IMR-90 (cell line): ENCODE results near the gene TUBA8. TPM values are rescaled to one million over a fixed set of nuclear protein-coding genes. Genes with fewer than 3 reads are reported as not detected.
"Not testable (repeated sequence)": the region's sequence is repeated elsewhere in the genome, so short reads cannot be mapped to it uniquely, and the experiment has no call there.

ENCODE experiments used
- ATAC-seq: fragments of 200-7000 bp; cut with Tn5 transposase; 2 replicates; pipeline ENCODE4 v1.9.1; 2020; ENCODE audit warnings: low read depth, mild to moderate bottlenecking, moderate library complexity
- BruUV-seq: library from RNA; stranded (reverse); fragments of 400-500 nt; replicated peaks from 2 replicates; lab custom pipeline; 2021; lab: Mats Ljungman, UMichigan
- CTCF ChIA-PET: fragments of 300-600 bp; formaldehyde crosslinking; extraction: SDS; loops from one replicate; lab custom pipeline; 2021; ENCODE audit warnings: antibody characterized with exemption; lab: Yijun Ruan, JAX
- POLR2A ChIA-PET: fragments of 300-600 bp; sonication (Branson Sonifier 250); formaldehyde crosslinking; loops from one replicate; lab custom pipeline; 2022; ENCODE audit warnings: antibody characterized with exemption; ENCODE audit not compliant: unreplicated experiment; lab: Charles Lee
- DNase-seq: peaks from one replicate; pipeline ENCODE4 v3.0.0; 2013
- H2AFZ ChIP-seq: replicated peaks from 2 replicates; pipeline ENCODE3; 2013; ENCODE audit warnings: low read length, mild to moderate bottlenecking; ENCODE audit not compliant: poor library complexity
- H2AK5ac ChIP-seq: 2 replicates; pipeline ENCODE4 v1.6.1; 2013; ENCODE audit warnings: low read depth, low read length, inconsistent platforms
- H2AK9ac ChIP-seq: replicated peaks from 2 replicates; pipeline ENCODE3; 2013; ENCODE audit warnings: mild to moderate bottlenecking, low read depth, low read length, moderate library complexity; ENCODE audit not compliant: poor library complexity
- H2BK120ac ChIP-seq: 2 replicates; pipeline ENCODE4 v1.6.1; 2013; ENCODE audit warnings: low read depth, low read length, inconsistent platforms
- H2BK15ac ChIP-seq: 3 replicates; pipeline ENCODE4 v1.6.1; 2013; ENCODE audit warnings: low read depth, low read length, inconsistent platforms
- H2BK20ac ChIP-seq: 2 replicates; pipeline ENCODE4 v1.6.1; 2013; ENCODE audit warnings: low read depth, mild to moderate bottlenecking, inconsistent platforms, low read length, moderate library complexity
- H2BK5ac ChIP-seq: 2 replicates; pipeline ENCODE4 v1.6.1; 2013; ENCODE audit warnings: mild to moderate bottlenecking, low read depth, low read length, inconsistent platforms; ENCODE audit not compliant: poor library complexity, severe bottlenecking
- H3K14ac ChIP-seq: replicated peaks from 2 replicates; pipeline ENCODE4 v1.6.1; 2013; ENCODE audit warnings: low read depth, low read length, inconsistent platforms
- H3K18ac ChIP-seq: 2 replicates; pipeline ENCODE4 v1.6.1; 2013; ENCODE audit warnings: low read depth, low read length, control low read depth
- H3K23ac ChIP-seq: 2 replicates; pipeline ENCODE4 v1.6.1; 2013; ENCODE audit warnings: low read depth, low read length, inconsistent platforms
- H3K27ac ChIP-seq: 2 replicates; pipeline ENCODE4 v1.5.1; 2013; ENCODE audit warnings: mild to moderate bottlenecking, control low read depth, low read length; ENCODE audit not compliant: insufficient read depth
- H3K27me3 ChIP-seq: 2 replicates; pipeline ENCODE4 v1.6.1; 2013; ENCODE audit warnings: low read length; ENCODE audit not compliant: control insufficient read depth, insufficient read depth
- H3K36me3 ChIP-seq: 2 replicates; pipeline ENCODE4 v1.6.1; 2013; ENCODE audit warnings: low read length, mixed read lengths; ENCODE audit not compliant: control insufficient read depth, insufficient read depth
- H3K4ac ChIP-seq: 2 replicates; pipeline ENCODE4 v1.6.1; 2013; ENCODE audit warnings: low read depth, low read length, inconsistent platforms
- H3K4me1 ChIP-seq: 2 replicates; pipeline ENCODE4 v1.6.1; 2013; ENCODE audit warnings: low read length, mixed read lengths; ENCODE audit not compliant: control insufficient read depth, insufficient read depth
- H3K4me2 ChIP-seq: 2 replicates; pipeline ENCODE4 v1.6.1; 2013; ENCODE audit warnings: low read depth, mild to moderate bottlenecking, control low read depth, low read length, moderate library complexity
- H3K4me3 ChIP-seq: 2 replicates; pipeline ENCODE4 v1.5.1; 2013; ENCODE audit warnings: low read depth, mild to moderate bottlenecking, control low read depth, low read length, moderate library complexity; ENCODE audit not compliant: insufficient read depth
- H3K56ac ChIP-seq: 2 replicates; pipeline ENCODE4 v1.6.1; 2013; ENCODE audit warnings: low read length, inconsistent platforms; ENCODE audit not compliant: insufficient read depth; ENCODE audit errors: extremely low read depth
- H3K79me1 ChIP-seq, 2 experiments: 2 replicates each; pipeline ENCODE4 v1.6.1; 2013; ENCODE audit warnings: low read length in 2 of 2, inconsistent platforms in 1 of 2, low read depth in 1 of 2
- H3K9ac ChIP-seq: 2 replicates; pipeline ENCODE4 v1.6.1; 2013; ENCODE audit warnings: low read depth, low read length, control low read depth
- H3K9me1 ChIP-seq: 2 replicates; pipeline ENCODE4 v1.6.1; 2013; ENCODE audit warnings: low read length, inconsistent platforms; ENCODE audit not compliant: insufficient read depth
- H3K9me3 ChIP-seq: 2 replicates; pipeline ENCODE4 v1.6.1; 2013; ENCODE audit warnings: low read length; ENCODE audit not compliant: control insufficient read depth, insufficient read depth
- H4K20me1 ChIP-seq: 2 replicates; pipeline ENCODE4 v1.6.1; 2013; ENCODE audit warnings: low read length, inconsistent platforms; ENCODE audit not compliant: insufficient read depth
- H4K5ac ChIP-seq: 2 replicates; pipeline ENCODE4 v1.6.1; 2013; ENCODE audit warnings: mild to moderate bottlenecking, low read depth, low read length, control low read depth
- H4K8ac ChIP-seq, 2 experiments: 2 replicates each; pipeline ENCODE4 v1.6.1; 2013; ENCODE audit warnings: low read depth in 2 of 2, low read length in 2 of 2, control low read depth in 1 of 2, inconsistent platforms in 1 of 2
- H4K91ac ChIP-seq: 2 replicates; pipeline ENCODE4 v1.6.1; 2013; ENCODE audit warnings: low read depth, low read length, inconsistent platforms; ENCODE audit not compliant: insufficient read depth
- WGBS, 2 experiments: methylation state at CpG; one replicate each; pipeline versions ENCODE4 v1.1.5 to v1.1.7; 2013; ENCODE audit warnings: missing lambda C conversion rate in 2 of 2; ENCODE audit not compliant: insufficient read length in 1 of 2; ENCODE audit errors: extremely low coverage in 2 of 2; 5-methylcytosine and 5-hydroxymethylcytosine counted together
- dilution Hi-C: fragments of 300-500 bp; cut with HindIII; formaldehyde crosslinking; loops from one replicate; pipeline ENCODE4 v1.14.3; 2018; ENCODE audit warnings: low sequenced_read_pairs; ENCODE audit not compliant: unreplicated experiment
- in situ Hi-C: fragments of 300-500 bp; cut with MboI; formaldehyde crosslinking; loops from 3 replicates; pipeline ENCODE4 v1.14.3; 2019; ENCODE audit warnings: low sequenced_read_pairs, inconsistent platforms, mixed read lengths
- intact Hi-C: fragments of 100-400 bp; cut with micrococcal nuclease; formaldehyde crosslinking; loops from 2 replicates; pipeline ENCODE4 v1.10.0; 2022
- polyA plus RNA-seq, 3 experiments: library from polyadenylated mRNA; depleted of rRNA; stranded (reverse); fragments of >200 nt; gene quantifications; 2 replicates each; pipeline ENCODE4 v1.2.3, GENCODE V29; 2012; ENCODE audit warnings: low replicate concordance in 1 of 3
- total RNA-seq: library from RNA; depleted of rRNA; stranded (reverse); fragments of >200 nt; gene quantifications from 2 replicates; pipeline ENCODE4 v1.2.3, GENCODE V29; 2012

TUBA8 gene
- total and polyA plus RNA-seq, 2 of the 4 experiments (the other 2 are of a cell fraction) = 1.4 to 2.2 TPM

DNA sequence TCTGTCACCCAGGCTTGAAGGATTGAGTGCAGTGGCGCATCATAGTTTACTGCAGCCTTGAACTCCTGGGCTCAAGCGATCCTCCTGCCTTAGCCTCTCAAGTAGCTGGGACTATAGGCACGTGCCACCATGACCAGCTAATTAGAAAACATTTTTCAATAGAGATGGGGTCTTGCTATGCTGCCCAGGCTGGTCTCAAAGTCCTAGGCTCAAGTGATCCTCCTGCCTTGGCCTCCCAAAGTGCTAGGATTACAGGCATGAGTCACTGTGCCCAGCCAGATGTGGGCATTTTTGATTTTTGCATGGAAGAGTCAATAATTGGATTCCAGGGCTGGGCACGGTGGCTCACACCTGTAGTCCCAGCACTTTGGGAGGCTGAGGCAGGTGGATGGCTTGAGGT is 36.7 kb upstream of the TUBA8 start:
- H3K9ac ChIP-seq, H3K4me3 ChIP-seq, H2BK15ac ChIP-seq, H3K18ac ChIP-seq, H3K9me1 ChIP-seq, H2AK9ac ChIP-seq, CTCF ChIA-PET, H2AK5ac ChIP-seq, H3K9me3 ChIP-seq, H3K4me1 ChIP-seq, DNase-seq, POLR2A ChIA-PET, H3K56ac ChIP-seq, H3K23ac ChIP-seq, H4K8ac ChIP-seq, BruUV-seq, H3K27ac ChIP-seq, H3K14ac ChIP-seq, ATAC-seq, H4K20me1 ChIP-seq, H3K4ac ChIP-seq, H2BK20ac ChIP-seq, H4K5ac ChIP-seq, H2BK120ac ChIP-seq, H4K91ac ChIP-seq, dilution Hi-C loops, H2BK5ac ChIP-seq, H3K4me2 ChIP-seq, H2AFZ ChIP-seq, H3K27me3 ChIP-seq, H3K36me3 ChIP-seq: not testable (repeated sequence)
- 72% methylated on average over 2 of the region's 4 CpGs; no CpG with 5 or more reads in 1 of the 2 experiments for WGBS, 2 experiments
- peaks cover 10 to 19% of the 10 kb centered on the region in 2 experiments; a peak in 3 of 4 replicates for H3K79me1 ChIP-seq
- intact Hi-C loops (loop anchor here (10.0 kb wide), 2 partner anchors 519 to 999 kb away; no protein-coding TSS in a partner anchor), in situ Hi-C loops (loop anchor here (5.0 to 25.0 kb wide), 2 partner anchors 242 to 512 kb away; partner anchors contain the start of gene SLC25A18)
